A549 treated with DMSO at 1 μM for 4 hours (cell line): ENCODE data around the gene RGS21. TPM values are rescaled to one million over a fixed set of nuclear protein-coding genes. Genes with fewer than 3 reads are reported as not detected.

Experiments
- total RNA-seq: library from RNA; stranded (reverse); fragments of 200-300 nt; extraction: Qiagen RNA extraction; gene quantifications from 5 replicates; pipeline ENCODE4 v1.2.3, GENCODE V29; 2022; ENCODE audit warnings: low read depth

RGS21 gene
- total RNA-seq = not detected in 5 replicates

GRCh38 chr1:192316942-192317450 is at the start of gene RGS21:
TSS of gene RGS21 (plus strand) at chr1:192316992. CDS start at chr1:192343037, 26,045 bp downstream.

Other genes with a start within 250 kb of the RGS21 start
- gene RGS18, start 158.5 kb upstream of the RGS21 start, total RNA-seq = not detected in 5 replicates